Heart left ventricle (tissue), 16 donors: ENCODE results near the gene CD7. TPM values are rescaled to one million over a fixed set of nuclear protein-coding genes. Genes with fewer than 3 reads are reported as not detected.

Experiments used
- ATAC-seq, 4 donors: fragments of 200-7000 bp; cut with Tn5 transposase; one replicate each; pipeline ENCODE4 v1.9.1; 2020 to 2022; ENCODE audit warnings: moderate library complexity in 4 of 4, mild to moderate bottlenecking in 3 of 4, moderate number of reproducible peaks in 1 of 4
- DNase-seq, 5 donors: peaks; one replicate each; pipeline ENCODE4 v3.0.0-alpha.2; 2020
- H3K27ac ChIP-seq, 12 donors: fragments of 200-600 bp; sonication (generic) in 4 of 12; one replicate each; pipeline versions ENCODE4 v1.5.0 to v1.8.0; 2016 to 2022; ENCODE audit warnings: mild to moderate bottlenecking in 2 of 12
- H3K27me3 ChIP-seq, 9 donors: fragments of 200-600 bp; sonication (generic) in 2 of 9; one replicate each; pipeline versions ENCODE4 v1.5.1 to v1.8.0; 2016 to 2022; ENCODE audit warnings: mild to moderate bottlenecking in 3 of 9
- H3K36me3 ChIP-seq, 9 donors: fragments of 200-600 bp; sonication (generic) in 2 of 9; one replicate each; pipeline versions ENCODE4 v1.5.0 to v1.8.0; 2018 to 2022; ENCODE audit warnings: mild to moderate bottlenecking in 2 of 9
- H3K4me1 ChIP-seq, 12 donors: fragments of 200-600 bp; sonication (generic) in 4 of 12; one replicate each; pipeline versions ENCODE4 v1.5.0 to v1.8.0; 2016 to 2022; ENCODE audit warnings: mild to moderate bottlenecking in 3 of 12
- H3K4me3 ChIP-seq, 12 donors: fragments of 200-600 bp; sonication (generic) in 4 of 12; one replicate each; pipeline versions ENCODE4 v1.5.0 to v1.8.0; 2017 to 2022; ENCODE audit warnings: mild to moderate bottlenecking in 9 of 12, moderate library complexity in 4 of 12
- H3K9me3 ChIP-seq, 12 donors: fragments of 200-600 bp; sonication (generic) in 4 of 12; one replicate each; pipeline versions ENCODE4 v1.5.0 to v1.8.0; 2016 to 2022; ENCODE audit warnings: mild to moderate bottlenecking in 1 of 12
- POLR2A ChIP-seq, 2 donors: fragments of 450-650 bp; IDR thresholded peaks; one replicate each; pipeline ENCODE4 v1.6.1; 2017; ENCODE audit warnings: antibody characterized with exemption in 2 of 2, mild to moderate bottlenecking in 2 of 2, moderate library complexity in 2 of 2
- WGBS, 4 donors: extraction: QIAGEN DNeasy Blood & Tissue Kit in 2 of 4; methylation state at CpG; one replicate each; pipeline versions ENCODE4 v1.1.5 to v1.1.7; 2013 to 2018; 5-methylcytosine and 5-hydroxymethylcytosine counted together
- intact Hi-C, 10 donors: fragments of 100-400 bp; cut with DNase I; formaldehyde crosslinking; loops; one replicate each; pipeline versions ENCODE4 v1.11.1 to v1.14.2; 2022
- polyA plus RNA-seq, 2 donors: library from polyadenylated mRNA; stranded (reverse); fragments of 200-250 nt; gene quantifications; one replicate each; pipeline ENCODE4 v1.2.3, GENCODE V29; 2013
- total RNA-seq, 9 donors: library from RNA; depleted of rRNA in 2 of 9; stranded (reverse); fragments of >200 nt in 2 of 9; fragmentation: NEBNext Ultra II Directional in 3 of 9; extraction: Animal tissue kit (Norgen Biotek cat#: 25700) in 3 of 9; gene quantifications; one replicate each; pipeline versions ENCODE4 v1.1.0 to v1.2.4, GENCODE V29; 2016 to 2023
- TF ChIP-seq, protein P1 (sequence below), 12 donors: fragments of 200-600 bp; sonication (generic) in 4 of 12; IDR thresholded peaks; one replicate each; pipeline versions ENCODE4 v1.5.0 to v1.8.0; 2018 to 2022; ENCODE audit warnings: antibody characterized with exemption in 12 of 12, mild to moderate bottlenecking in 5 of 12
- donor health status: ischemic (EF 13 %, LVEDD 7.1; RV severe dilation, severe dysfunction).
- donor health status: healthy with polysubstance abuse.
- donor health status: DM: no; HTN: yes; CAD: no.
- donor health status: DM: no; HTN: no; CAD: no.
- donor health status: ischemic (EF 25% LVEDD 6.9; RV normal size, moderate dysfunction).
- donor health status: ischemic (EF 25% LVEDD 5.7; RV mildly dilated, moderate dysfunction).
- donor health status: healthy.
- donor health status: DM: yes; HTN: yes; CAD: no.
- donor health status: ischemic (EF 35%, LVEDD 5.7; RV mildly dilated, moderate dysfunction).
- donor health status: nonischemic (EF 11% LVEDD 7.7; RV severe dilation, severe dysfunction).
- donor health status: DM: yes; HTN: yes; CAD: no.
- donor health status: PGD.
- donor health status: ischemic (EF 29% LVEDD 5.4; RV normal size, mild dysfunction).
- donor health status: nonischemic (EF 23%, LVEDD 6.1; RV moderate dilation, normal function).

The CD7 gene
- total and polyA plus RNA-seq, 11 donors, result 0.21 to 8.6 (median 0.42) TPM; not detected in 2

GRCh38 chr17:82272495-82273326 is 44.7 kb downstream of the CD7 start:
- peaks cover 7 to 59% (median 55%) of the 10 kb centered on the region in 12 donors for H3K4me1 ChIP-seq
- 1 to 2% (median 1%) methylated on average over 17 to 57 of the region's 57 CpGs for WGBS, 4 donors
- peak; percentile 62 to 82 (median 66) for DNase-seq
- peak overlapping the region; percentile 76 to 100 (median 94) for H3K4me3 ChIP-seq
- TF ChIP-seq, protein P1, sequence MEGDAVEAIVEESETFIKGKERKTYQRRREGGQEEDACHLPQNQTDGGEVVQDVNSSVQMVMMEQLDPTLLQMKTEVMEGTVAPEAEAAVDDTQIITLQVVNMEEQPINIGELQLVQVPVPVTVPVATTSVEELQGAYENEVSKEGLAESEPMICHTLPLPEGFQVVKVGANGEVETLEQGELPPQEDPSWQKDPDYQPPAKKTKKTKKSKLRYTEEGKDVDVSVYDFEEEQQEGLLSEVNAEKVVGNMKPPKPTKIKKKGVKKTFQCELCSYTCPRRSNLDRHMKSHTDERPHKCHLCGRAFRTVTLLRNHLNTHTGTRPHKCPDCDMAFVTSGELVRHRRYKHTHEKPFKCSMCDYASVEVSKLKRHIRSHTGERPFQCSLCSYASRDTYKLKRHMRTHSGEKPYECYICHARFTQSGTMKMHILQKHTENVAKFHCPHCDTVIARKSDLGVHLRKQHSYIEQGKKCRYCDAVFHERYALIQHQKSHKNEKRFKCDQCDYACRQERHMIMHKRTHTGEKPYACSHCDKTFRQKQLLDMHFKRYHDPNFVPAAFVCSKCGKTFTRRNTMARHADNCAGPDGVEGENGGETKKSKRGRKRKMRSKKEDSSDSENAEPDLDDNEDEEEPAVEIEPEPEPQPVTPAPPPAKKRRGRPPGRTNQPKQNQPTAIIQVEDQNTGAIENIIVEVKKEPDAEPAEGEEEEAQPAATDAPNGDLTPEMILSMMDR (IDR thresholded peaks at IDR 0.05), result no peak
- TF ChIP-seq POLR2A (IDR thresholded peaks at IDR 0.05), result no peak
- H3K9me3 ChIP-seq, result no peaks in the 10 kb centered on the region
- peak in 3 of 4 donors; percentile 38 to 55 (median 44) for ATAC-seq
- intact Hi-C loops, result loop anchor here in 3 of 10 donors (1.0 to 5.0 kb wide), 3 partner anchors 20 to 60 kb away; partner anchors contain the start of gene CCDC57 (in 1 of the 3)
- H3K27ac ChIP-seq, result peak overlapping the region; percentile 96 to 100 (median 98)
- H3K27me3 ChIP-seq, result no peaks in the 10 kb centered on the region
- H3K36me3 ChIP-seq, result peaks cover 0 to 43% (median 17%) of the 10 kb centered on the region in 9 donors

GRCh38 chr17:82271401-82271800 is 46.0 kb downstream of the CD7 start:
- Histone ChIP-seq H3K4me3 (peak overlapping the region in 2 of 12 donors; percentile 16 to 96), H3K27ac (peak overlapping the region in 2 of 12 donors; percentile 100)

DNA sequence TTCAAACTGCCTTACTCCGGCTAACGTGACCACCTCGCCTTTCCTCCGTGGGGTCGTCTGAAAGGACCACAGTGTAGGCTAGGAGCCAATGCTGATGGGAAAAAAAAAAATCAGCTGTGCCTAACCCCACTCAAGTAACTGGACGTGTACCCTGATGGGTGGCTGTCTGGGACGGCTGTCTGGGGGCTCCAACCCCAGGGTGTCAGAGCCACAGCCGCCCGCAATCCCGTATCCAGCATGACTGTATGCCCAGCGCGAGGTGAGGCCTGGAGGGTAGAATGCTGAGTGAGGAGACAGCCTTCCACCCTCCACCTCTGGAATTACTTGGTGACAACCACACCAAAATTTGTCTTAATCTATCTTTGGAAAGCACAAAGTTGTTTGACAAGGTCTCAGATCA is 46.8 kb downstream of the CD7 start:
- DNase-seq, result peak in 1 of 5 donors; percentile 52

More at GRCh38 chr17:82271401-82271800, 46.0 kb downstream of the CD7 start:
- no peak for DNase-seq
- Histone ChIP-seq H3K9me3 (no peaks in the 10 kb centered on the region), H3K27me3 (no peaks in the 10 kb centered on the region), H3K36me3 (peaks cover 0 to 51% (median 17%) of the 10 kb centered on the region in 9 donors), H3K4me1 (peaks cover 12 to 72% (median 67%) of the 10 kb centered on the region in 12 donors)
- intact Hi-C loops, result loop anchor here in 4 of 10 donors (2.0 to 5.0 kb wide), 3 partner anchors 15 to 59 kb away; partner anchors contain the start of gene CCDC57 (in 1 of the 4)
- WGBS, 4 donors, result 52 to 71% (median 57%) methylated on average over 2 to 6 of the region's 6 CpGs
- TF ChIP-seq, protein P1 (IDR thresholded peaks at IDR 0.05), result no peak
- no peak for TF ChIP-seq POLR2A (IDR thresholded peaks at IDR 0.05)
- ATAC-seq, result no peak

More for the DNA sequence above, 46.8 kb downstream of the CD7 start:
- Histone ChIP-seq H3K4me1 (peaks cover 12 to 80% (median 73%) of the 10 kb centered on the region in 12 donors), H3K36me3 (peaks cover 0 to 58% (median 22%) of the 10 kb centered on the region in 9 donors), H3K4me3 (no peak overlapping the region), H3K27me3 (no peaks in the 10 kb centered on the region), H3K9me3 (no peaks in the 10 kb centered on the region), H3K27ac (peak overlapping the region in 1 of 12 donors; percentile 62)
- WGBS, 4 donors, result 82 to 88% (median 83%) methylated on average over 12 of the region's 12 CpGs
- intact Hi-C loops, result loop anchor here in 4 of 10 donors (2.0 to 5.0 kb wide), 3 partner anchors 14 to 58 kb away; partner anchors contain the start of gene CCDC57 (in 1 of the 4)
- TF ChIP-seq, protein P1 (IDR thresholded peaks at IDR 0.05), result no peak
- no peak for TF ChIP-seq POLR2A (IDR thresholded peaks at IDR 0.05)
- ATAC-seq, result no peak
